ENCODE data around the gene SAMD5. TPM values are rescaled to one million over a fixed set of nuclear protein-coding genes. Genes with fewer than 3 reads are reported as not detected.

The SAMD5 gene
- total RNA-seq, 1 experiment from 2014 or later, result 0.23 TPM

- no peaks in the 10 kb centered on the region for H3K4me1 ChIP-seq (ENCODE audit: control insufficient read depth, insufficient read depth, low read length)
- POLR2A ChIA-PET, result no interaction called here
These were observed 40.5 kb downstream of the SAMD5 start for GRCh38 chr6:147548921-147549475.

GRCh38 chr6:147549531-147549930 lies 41.0 kb downstream of the SAMD5 start:
- H3K4me3 ChIP-seq (ENCODE audit: low read depth in 2 of 2, low read length in 2 of 2), result no peak overlapping the region
- H3K36me3 ChIP-seq (ENCODE audit: control insufficient read depth, insufficient read depth, low read length), result no peaks in the 10 kb centered on the region
- no peaks in the 10 kb centered on the region for H3K27me3 ChIP-seq (ENCODE audit: control insufficient read depth, insufficient read depth, low read length)
- DNase-seq (ENCODE audit: low read depth, low spot score), result no peak
- H3K27ac ChIP-seq (ENCODE audit: low read length), result no peak overlapping the region
- no peaks in the 10 kb centered on the region for H3K9me3 ChIP-seq (ENCODE audit: control insufficient read depth, insufficient read depth, low read depth, low read length)
- ChIA-PET CTCF (no interaction called here), POLR2A (no interaction called here)
- no peaks in the 10 kb centered on the region for H3K4me1 ChIP-seq (ENCODE audit: control insufficient read depth, insufficient read depth, low read length)
- no TSS peak for BruUV-seq (replicated peaks)
- in situ Hi-C loops (cut with HindIII; ENCODE audit: low pct_unique_long_range_greater_than_20kb, low sequenced_read_pairs) (no loop called here), intact Hi-C loops (cut with micrococcal nuclease; ENCODE audit: unreplicated experiment) (no loop called here)
- ATAC-seq, result no peak
- no peak for TF ChIP-seq CTCF (IDR thresholded peaks at IDR 0.05)
- no peak for TF ChIP-seq SIN3A (IDR thresholded peaks at IDR 0.05; ENCODE audit: borderline replicate concordance, insufficient read depth, low read depth, low read length)
- TF ChIP-seq POLR2AphosphoS5 (IDR thresholded peaks at IDR 0.05; ENCODE audit: low read depth, low read length), result no peak
- TF ChIP-seq TCF7L2 (IDR thresholded peaks at IDR 0.05; ENCODE audit: low read depth, low read length), result no peak
- TF ChIP-seq REST (IDR thresholded peaks at IDR 0.05; ENCODE audit: insufficient read depth in 1 of 2, low read depth in 2 of 2, low read length in 1 of 2), result no peak

More at GRCh38 chr6:147548921-147549475, 40.5 kb downstream of the SAMD5 start:
- no peaks in the 10 kb centered on the region for H3K36me3 ChIP-seq (ENCODE audit: control insufficient read depth, insufficient read depth, low read length)
- DNase-seq (ENCODE audit: low read depth, low spot score), result no peak
- H3K4me3 ChIP-seq (ENCODE audit: low read depth in 2 of 2, low read length in 2 of 2), result no peak overlapping the region
- no peaks in the 10 kb centered on the region for H3K9me3 ChIP-seq (ENCODE audit: control insufficient read depth, insufficient read depth, low read depth, low read length)
- H3K27me3 ChIP-seq (ENCODE audit: control insufficient read depth, insufficient read depth, low read length), result no peaks in the 10 kb centered on the region
- intact Hi-C loops (cut with micrococcal nuclease; ENCODE audit: unreplicated experiment), result no loop called here
- no peak overlapping the region for H3K27ac ChIP-seq (ENCODE audit: low read length)
- CTCF ChIA-PET, result no interaction called here
- no peak for TF ChIP-seq POLR2AphosphoS5 (IDR thresholded peaks at IDR 0.05; ENCODE audit: low read depth, low read length)
- no peak for TF ChIP-seq REST (IDR thresholded peaks at IDR 0.05; ENCODE audit: insufficient read depth in 1 of 2, low read depth in 2 of 2, low read length in 1 of 2)
- no peak for TF ChIP-seq CTCF (IDR thresholded peaks at IDR 0.05)
- no peak for TF ChIP-seq SIN3A (IDR thresholded peaks at IDR 0.05; ENCODE audit: borderline replicate concordance, insufficient read depth, low read depth, low read length)
- no peak for TF ChIP-seq TCF7L2 (IDR thresholded peaks at IDR 0.05; ENCODE audit: low read depth, low read length)
- in situ Hi-C loops (cut with HindIII; ENCODE audit: low pct_unique_long_range_greater_than_20kb, low sequenced_read_pairs), result no loop called here
- ATAC-seq, result no peak
- no TSS peak for BruUV-seq (replicated peaks)

Data from Panc1 (cell line).